Amygdala (tissue), 56 donors: ENCODE data around the gene POTEC.
"Not testable (repeated sequence)": the region's sequence is repeated elsewhere in the genome, so short reads cannot be mapped to it uniquely, and the experiment has no call there.

Source experiments
- DNase-seq, 56 donors: peaks; one replicate each; lab custom pipeline; 2025; lab: John Stamatoyannopoulos, UW

POTEC gene

GRCh38 chr18:14543446-14543964 is at the start of gene POTEC:
Gene POTEC (minus strand): TSS chr18:14543600. CDS start chr18:14543146, 454 bp downstream.
- not testable (repeated sequence) for DNase-seq

GRCh38 chr18:14577971-14578370 is 34.6 kb upstream of the POTEC start:
- DNase-seq = no peak

GRCh38 chr18:14559502-14559901 is 16.1 kb upstream of the POTEC start:
- not testable (repeated sequence) for DNase-seq

DNA sequence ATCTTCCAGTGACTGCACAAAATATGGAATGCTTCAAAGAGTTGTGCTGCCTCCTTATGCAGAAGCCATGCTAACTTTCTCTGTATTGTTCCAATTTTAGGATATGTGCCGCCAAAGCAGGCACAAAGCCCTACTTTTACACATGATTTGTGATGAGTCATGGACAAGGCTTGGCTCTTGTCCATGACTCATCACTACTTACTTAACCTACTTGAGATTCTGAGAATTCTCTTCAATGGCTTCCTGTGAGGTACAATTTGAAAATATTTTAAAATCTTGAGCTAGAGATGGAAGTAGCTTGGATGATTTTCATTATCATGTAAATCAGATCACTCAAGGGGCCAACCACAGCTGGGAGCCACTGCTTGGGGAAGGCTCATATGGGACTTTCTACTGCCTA is 11.7 kb downstream of the POTEC start:
- DNase-seq = not testable (repeated sequence)

GRCh38 chr18:14510707-14511106 is 32.7 kb downstream of the POTEC start:
- DNase-seq = not testable (repeated sequence)

- DNase-seq = not testable (repeated sequence)
Observed at GRCh38 chr18:14503691-14504090, 39.7 kb downstream of the POTEC start.

- DNase-seq = not testable (repeated sequence)
Observed at GRCh38 chr18:14501894-14502293, 41.5 kb downstream of the POTEC start.

- not testable (repeated sequence) for DNase-seq
Observed at GRCh38 chr18:14489256-14490014, 54.0 kb downstream of the POTEC start.

DNA sequence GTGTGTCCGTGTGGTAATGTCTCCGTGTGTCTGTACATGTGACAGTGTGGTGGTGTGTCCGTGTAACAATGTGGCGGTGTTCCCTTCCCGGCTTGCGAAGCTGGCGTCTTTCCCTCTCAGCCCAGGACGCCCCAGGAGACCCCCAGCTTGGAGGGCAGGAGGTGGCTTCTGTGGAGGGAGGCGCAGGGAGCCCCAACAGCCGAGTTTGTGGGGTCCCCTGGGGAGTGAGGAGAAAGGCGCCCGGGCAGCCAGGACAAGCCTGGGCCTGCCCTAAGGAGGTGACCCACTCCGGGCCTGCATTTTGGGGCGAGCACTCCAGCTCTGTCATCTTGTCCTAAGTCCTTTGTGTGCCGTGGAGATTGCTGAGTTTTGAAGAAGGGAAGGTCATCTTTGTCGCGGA is 54.6 kb downstream of the POTEC start:
- DNase-seq = not testable (repeated sequence)

DNA sequence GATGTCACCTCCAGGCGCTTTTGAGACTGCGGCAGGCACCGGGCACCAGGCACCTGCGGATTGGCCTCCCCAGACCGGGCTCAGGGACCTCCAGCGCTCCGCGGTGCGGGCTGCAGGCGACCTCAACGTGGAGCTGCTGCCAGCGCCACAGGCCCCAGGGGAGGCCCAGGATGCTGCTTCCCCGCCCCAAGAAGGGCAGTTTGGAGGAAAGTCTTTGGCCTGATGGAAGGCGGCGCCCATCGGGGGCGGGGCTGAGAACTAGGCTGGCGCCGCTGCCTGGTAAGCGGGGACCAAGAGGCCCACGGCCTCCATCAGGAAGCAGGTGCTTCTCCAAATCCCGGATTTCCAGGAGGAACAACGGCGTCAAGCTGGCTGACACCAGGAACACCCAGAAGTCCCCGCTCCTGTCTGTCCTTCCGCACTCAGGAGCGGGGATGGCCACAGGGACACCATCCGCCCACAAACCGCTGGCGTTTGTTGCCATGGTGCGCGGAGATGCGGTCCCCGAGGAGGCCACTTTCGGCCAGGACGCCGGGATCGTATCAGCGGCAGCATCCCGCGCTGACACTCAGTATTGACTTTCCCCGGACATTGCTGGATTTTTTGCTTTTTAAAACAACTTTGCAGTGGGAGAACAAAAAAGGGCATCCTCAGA is 56.3 kb downstream of the POTEC start:
- DNase-seq = not testable (repeated sequence)

DNA sequence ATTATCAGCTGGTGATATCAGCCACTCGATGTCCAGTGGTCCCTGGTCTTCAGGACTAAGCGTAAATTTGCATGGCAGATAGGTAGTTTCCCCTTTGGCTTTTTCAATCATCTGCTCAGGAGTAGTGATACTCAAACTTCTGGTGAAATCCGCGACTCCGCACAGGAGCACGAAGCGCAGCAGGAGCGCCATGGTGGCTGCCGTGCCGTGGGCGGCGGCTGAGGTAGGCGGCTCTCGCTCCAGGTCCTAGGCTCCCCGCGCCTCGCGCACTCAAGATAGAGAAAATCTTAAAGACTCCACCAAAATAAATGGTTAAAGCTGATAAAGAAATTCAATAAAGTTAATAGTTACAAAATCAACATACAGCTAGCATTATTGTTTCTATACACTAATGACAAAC is 64.3 kb downstream of the POTEC start:
- not testable (repeated sequence) for DNase-seq

- DNase-seq = not testable (repeated sequence)
Observed at GRCh38 chr18:14475520-14475919, 67.9 kb downstream of the POTEC start.

DNA sequence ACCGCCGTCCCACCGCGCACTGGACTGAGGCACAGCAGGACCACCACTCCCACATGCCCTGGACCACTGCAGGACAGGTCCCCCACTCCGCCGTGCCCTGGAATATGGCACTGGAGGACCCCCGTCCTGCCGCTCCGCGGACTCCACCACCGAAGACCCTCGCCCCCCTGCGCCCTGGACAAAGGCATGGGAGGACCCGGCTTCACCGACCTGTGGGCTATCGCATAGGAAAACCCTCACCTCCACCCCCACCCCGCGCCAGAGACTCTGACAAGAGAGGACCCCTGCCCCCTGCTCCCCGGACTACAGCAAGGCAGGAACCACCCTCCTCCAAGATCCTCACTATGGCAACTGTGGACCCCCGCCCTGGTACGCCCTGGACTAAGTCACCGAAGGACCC is 68.6 kb downstream of the POTEC start:
- DNase-seq = not testable (repeated sequence)

DNA sequence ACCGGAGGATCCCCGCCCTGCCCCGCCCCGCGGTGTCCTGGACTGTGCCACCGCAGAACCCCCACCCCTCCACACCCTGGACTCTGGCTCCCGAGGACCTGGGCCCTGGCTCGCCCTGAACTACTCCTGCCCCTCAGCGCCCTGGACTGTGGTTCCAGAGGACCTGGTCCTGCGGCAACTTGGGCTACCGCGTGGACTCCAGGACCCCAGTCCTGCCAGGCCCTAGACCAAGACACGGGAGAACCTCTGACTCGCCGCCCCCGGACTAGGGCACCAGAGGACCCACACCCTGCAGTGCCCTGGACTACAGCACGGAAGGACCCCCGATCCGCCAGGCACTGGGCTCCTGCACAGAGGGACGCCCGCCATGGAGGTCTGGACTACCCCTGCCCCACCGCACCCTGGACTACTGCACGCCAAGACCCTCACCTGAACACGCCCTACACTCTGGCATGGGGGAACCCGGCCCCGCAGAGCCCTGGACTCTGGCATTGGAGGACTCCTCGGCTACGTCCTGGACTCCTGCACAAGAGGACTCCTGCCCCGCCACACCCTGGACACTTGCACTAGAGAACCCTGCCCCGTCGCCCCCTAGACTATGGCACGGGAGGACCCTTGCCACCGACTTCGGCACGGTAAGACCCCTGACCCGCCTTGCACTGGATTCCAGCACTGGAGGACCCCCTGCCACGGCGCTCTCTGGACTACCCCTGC is 69.2 kb downstream of the POTEC start:
- DNase-seq = not testable (repeated sequence)

- not testable (repeated sequence) for DNase-seq
Observed at GRCh38 chr18:14473250-14474006, 70.0 kb downstream of the POTEC start.

DNA sequence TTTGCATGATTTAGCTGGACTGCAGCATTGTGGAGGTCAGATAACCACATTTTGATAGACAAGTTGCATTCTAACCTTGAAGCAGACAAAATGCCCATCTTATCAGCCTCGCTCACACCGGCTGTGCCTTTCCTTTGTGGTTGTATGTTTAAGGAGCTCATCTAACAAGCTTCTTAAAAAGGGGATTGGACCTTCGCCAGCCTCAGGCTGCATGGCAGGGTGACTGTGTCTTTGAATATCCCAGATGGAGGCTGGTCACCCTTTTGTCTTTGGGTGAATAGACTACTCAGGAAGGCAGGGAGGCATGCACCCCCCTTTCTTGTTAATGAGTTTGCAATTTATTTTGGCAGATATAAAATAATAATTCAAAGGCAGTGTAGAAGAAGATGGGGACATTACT is 72.1 kb downstream of the POTEC start:
- DNase-seq = not testable (repeated sequence)

- not testable (repeated sequence) for DNase-seq
Observed at GRCh38 chr18:14470446-14470845, 73.0 kb downstream of the POTEC start.

GRCh38 chr18:14470046-14470445 is 73.4 kb downstream of the POTEC start:
- not testable (repeated sequence) for DNase-seq

GRCh38 chr18:14465989-14466388 is 77.4 kb downstream of the POTEC start:
- DNase-seq = not testable (repeated sequence)
